IMR-90 (cell line): ENCODE data around the gene CFAP251.

Experiments used
- USF2 ChIP-seq: fragments of 150-350 bp; IDR thresholded peaks from 2 replicates; pipeline ENCODE4 v1.6.1; 2017; ENCODE audit warnings: mild to moderate bottlenecking, antibody characterized with exemption, low read length, low read depth
- TF ChIP-seq, protein P1 (sequence below): conservative IDR thresholded peaks from 2 replicates; pipeline ENCODE4 v1.5.1; 2012; ENCODE audit warnings: mild to moderate bottlenecking, low read depth, low read length, improper control_type of control experiment

DNA sequence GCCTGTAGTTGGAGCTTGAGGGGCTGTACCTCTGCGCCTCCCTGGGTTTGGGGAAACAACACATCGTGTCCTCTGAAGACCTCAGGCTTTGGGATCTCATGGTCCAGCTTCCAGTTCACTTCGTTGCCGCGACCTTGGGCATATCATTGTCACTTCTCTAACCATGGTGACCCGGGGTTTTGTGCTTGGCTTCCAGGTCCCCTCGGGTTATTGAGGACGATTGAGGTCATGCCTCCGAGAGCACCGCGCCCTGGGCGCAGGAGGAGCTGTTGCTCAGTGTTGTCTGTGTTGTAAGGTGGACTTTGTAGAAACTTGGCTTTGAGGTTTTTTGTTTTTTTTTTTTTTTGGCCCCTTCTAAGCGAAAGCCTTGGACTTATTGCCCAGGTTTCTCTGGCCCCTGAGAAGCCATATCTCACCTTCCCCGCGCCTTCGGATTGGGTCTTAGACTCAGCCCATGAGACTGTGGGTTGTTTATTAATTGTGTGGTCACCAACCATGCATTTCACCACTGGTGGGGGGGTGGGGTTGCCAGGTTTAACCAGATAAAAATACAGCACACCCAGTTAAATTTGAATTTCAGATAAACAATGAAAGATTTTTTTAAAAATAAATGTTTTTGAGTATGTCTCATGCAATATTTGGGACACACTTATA is 105.9 kb downstream of the CFAP251 start:
- TF ChIP-seq, protein P1, sequence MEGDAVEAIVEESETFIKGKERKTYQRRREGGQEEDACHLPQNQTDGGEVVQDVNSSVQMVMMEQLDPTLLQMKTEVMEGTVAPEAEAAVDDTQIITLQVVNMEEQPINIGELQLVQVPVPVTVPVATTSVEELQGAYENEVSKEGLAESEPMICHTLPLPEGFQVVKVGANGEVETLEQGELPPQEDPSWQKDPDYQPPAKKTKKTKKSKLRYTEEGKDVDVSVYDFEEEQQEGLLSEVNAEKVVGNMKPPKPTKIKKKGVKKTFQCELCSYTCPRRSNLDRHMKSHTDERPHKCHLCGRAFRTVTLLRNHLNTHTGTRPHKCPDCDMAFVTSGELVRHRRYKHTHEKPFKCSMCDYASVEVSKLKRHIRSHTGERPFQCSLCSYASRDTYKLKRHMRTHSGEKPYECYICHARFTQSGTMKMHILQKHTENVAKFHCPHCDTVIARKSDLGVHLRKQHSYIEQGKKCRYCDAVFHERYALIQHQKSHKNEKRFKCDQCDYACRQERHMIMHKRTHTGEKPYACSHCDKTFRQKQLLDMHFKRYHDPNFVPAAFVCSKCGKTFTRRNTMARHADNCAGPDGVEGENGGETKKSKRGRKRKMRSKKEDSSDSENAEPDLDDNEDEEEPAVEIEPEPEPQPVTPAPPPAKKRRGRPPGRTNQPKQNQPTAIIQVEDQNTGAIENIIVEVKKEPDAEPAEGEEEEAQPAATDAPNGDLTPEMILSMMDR: no peak
- TF ChIP-seq USF2: no peak
